MG63 (cell line): ENCODE results near the gene TFCP2. TPM values are rescaled to one million over a fixed set of nuclear protein-coding genes. Genes with fewer than 3 reads are reported as not detected.

Source experiments
- total RNA-seq: library from RNA; depleted of rRNA; stranded (reverse); fragments of >200 nt; shearing (Covaris generic); gene quantifications from 2 replicates; pipeline ENCODE4 v1.2.3, GENCODE V29; 2014; ENCODE audit warnings: low replicate concordance; rRNA removed

The TFCP2 gene
- total RNA-seq, 1 experiment from 2014 or later = 13.0 TPM

Other genes with a start within 250 kb of the TFCP2 start
- not detected in 2 replicates for gene HIGD1C, start 220.6 kb downstream of the TFCP2 start, total RNA-seq
- 12.0 and 74.1 TPM in 2 replicates for gene SLC11A2, start 146.8 kb downstream of the TFCP2 start, total RNA-seq
- 27.5 and 28.8 TPM in 2 replicates for gene LETMD1, start 124.8 kb downstream of the TFCP2 start, total RNA-seq
- 4.6 and 7.8 TPM in 2 replicates for gene CSRNP2, start 89.5 kb downstream of the TFCP2 start, total RNA-seq
- 0.74 and 2.7 TPM in 2 replicates for gene POU6F1, start 44.9 kb upstream of the TFCP2 start, total RNA-seq
- 102 and 192 TPM in 2 replicates for gene DAZAP2, start 65.7 kb upstream of the TFCP2 start, total RNA-seq
- 2.1 and 20.1 TPM in 2 replicates for gene SMAGP, start 97.3 kb upstream of the TFCP2 start, total RNA-seq
- not detected in 2 replicates for gene BIN2, start 151.0 kb upstream of the TFCP2 start, total RNA-seq
- not detected in 2 replicates for gene CELA1, start 173.5 kb upstream of the TFCP2 start, total RNA-seq
- not detected in 2 replicates for gene GALNT6, start 218.3 kb upstream of the TFCP2 start, total RNA-seq